ENCODE data around the gene MYOT. TPM values are rescaled to one million over a fixed set of nuclear protein-coding genes. Genes with fewer than 3 reads are reported as not detected.
"Not testable (repeated sequence)": the region's sequence is repeated elsewhere in the genome, so short reads cannot be mapped to it uniquely, and the experiment has no call there.

The MYOT gene
- total RNA-seq, 6 experiments from 2014 or later = not detected

- peaks cover 14% of the 10 kb centered on the region; the same call in 1 of the 2 replicates for H3K27me3 Mint-ChIP-seq (ENCODE audit: insufficient read depth)
- TF ChIP-seq CTCF (IDR thresholded peaks at IDR 0.05) = no peak
- no peak overlapping the region for H3K27ac Mint-ChIP-seq
Observed at GRCh38 chr5:137838976-137839375, 28.7 kb upstream of the MYOT start.

GRCh38 chr5:137842296-137842695, 25.4 kb upstream of the MYOT start:
- H3K4me3 Mint-ChIP-seq = no peak overlapping the region
- no peaks in the 10 kb centered on the region for H3K36me3 Mint-ChIP-seq (ENCODE audit: low read depth)
- no peaks in the 10 kb centered on the region for H3K4me1 Mint-ChIP-seq (ENCODE audit: low read depth)

More at GRCh38 chr5:137838976-137839375, 28.7 kb upstream of the MYOT start:
- Mint-ChIP-seq H3K4me1 (ENCODE audit: low read depth) (peaks cover 10% of the 10 kb centered on the region), H3K4me3 (no peak overlapping the region), H3K9me3 (no peaks in the 10 kb centered on the region), H3K36me3 (ENCODE audit: low read depth) (no peaks in the 10 kb centered on the region)
- no peak for DNase-seq

GRCh38 chr5:137843676-137844299, 23.9 kb upstream of the MYOT start:
- no peak for DNase-seq
- H3K4me3 Mint-ChIP-seq = no peak overlapping the region
- no peaks in the 10 kb centered on the region for H3K9me3 Mint-ChIP-seq
- no peaks in the 10 kb centered on the region for H3K4me1 Mint-ChIP-seq (ENCODE audit: low read depth)
- H3K36me3 Mint-ChIP-seq (ENCODE audit: low read depth) = no peaks in the 10 kb centered on the region
- H3K27me3 Mint-ChIP-seq (ENCODE audit: insufficient read depth) = peaks cover 17% of the 10 kb centered on the region
- no peak for TF ChIP-seq CTCF (IDR thresholded peaks at IDR 0.05)
- H3K27ac Mint-ChIP-seq = no peak overlapping the region

More at GRCh38 chr5:137842296-137842695, 25.4 kb upstream of the MYOT start:
- Mint-ChIP-seq H3K27ac (no peak overlapping the region), H3K9me3 (no peaks in the 10 kb centered on the region), H3K27me3 (ENCODE audit: insufficient read depth) (peaks cover 20% of the 10 kb centered on the region)
- TF ChIP-seq CTCF (IDR thresholded peaks at IDR 0.05) = no peak
- no peak for DNase-seq

- H3K9me3 Mint-ChIP-seq = no peaks in the 10 kb centered on the region
Observed at GRCh38 chr5:137845472-137845871, 22.2 kb upstream of the MYOT start.

GRCh38 chr5:137847687-137848086, 20.0 kb upstream of the MYOT start:
- no peaks in the 10 kb centered on the region for H3K36me3 Mint-ChIP-seq (ENCODE audit: low read depth)
- no peaks in the 10 kb centered on the region for H3K9me3 Mint-ChIP-seq
- TF ChIP-seq CTCF (IDR thresholded peaks at IDR 0.05) = no peak
- no peak for DNase-seq
- H3K4me3 Mint-ChIP-seq = no peak overlapping the region
- H3K27ac Mint-ChIP-seq = no peak overlapping the region
- no peaks in the 10 kb centered on the region for H3K4me1 Mint-ChIP-seq (ENCODE audit: low read depth)
- H3K27me3 Mint-ChIP-seq (ENCODE audit: insufficient read depth) = peaks cover 8% of the 10 kb centered on the region

More at GRCh38 chr5:137845472-137845871, 22.2 kb upstream of the MYOT start:
- Mint-ChIP-seq H3K27me3 (ENCODE audit: insufficient read depth) (peaks cover 17% of the 10 kb centered on the region), H3K36me3 (ENCODE audit: low read depth) (no peaks in the 10 kb centered on the region), H3K4me1 (ENCODE audit: low read depth) (no peaks in the 10 kb centered on the region), H3K4me3 (no peak overlapping the region), H3K27ac (no peak overlapping the region)
- no peak for TF ChIP-seq CTCF (IDR thresholded peaks at IDR 0.05)
- DNase-seq = no peak

GRCh38 chr5:137853165-137853564, 14.5 kb upstream of the MYOT start:
- H3K27me3 Mint-ChIP-seq (ENCODE audit: insufficient read depth) = peaks cover 11% of the 10 kb centered on the region
- not testable (repeated sequence) for H3K4me1 Mint-ChIP-seq (ENCODE audit: low read depth); H3K4me3 Mint-ChIP-seq; DNase-seq; H3K27ac Mint-ChIP-seq; H3K36me3 Mint-ChIP-seq (ENCODE audit: low read depth); H3K9me3 Mint-ChIP-seq

All from HFFc6 (cell line).